Activated T-helper 1 cell treated with anti-CD3 and anti-CD28 coated beads, Interleukin-12 subunit alpha, Interleukin-12 subunit beta, Interleukin-2, Interleukin-4 antibody, amounts not matched to agents 30 ng/mL and 10 ng/mL and 1 ng/mL, durations not matched to agents 14 hours and 24 hours and 36 hours (primary cell): Measurements from ENCODE around the gene IKZF2. TPM values are rescaled to one million over a fixed set of nuclear protein-coding genes. Genes with fewer than 3 reads are reported as not detected.

Experiments used
- DNase-seq: peaks from one replicate; pipeline ENCODE4 v3.0.0; 2021; ENCODE audit warnings: low spot score
- H3K27ac Mint-ChIP-seq: one replicate; pipeline ENCODE4 v1.8.0; 2021; ENCODE audit warnings: mild to moderate bottlenecking, mixed read lengths
- H3K27me3 Mint-ChIP-seq: one replicate; pipeline ENCODE4 v1.8.0; 2022; ENCODE audit warnings: mild to moderate bottlenecking, moderate library complexity, mixed read lengths; ENCODE audit not compliant: insufficient read depth
- H3K36me3 Mint-ChIP-seq: one replicate; pipeline ENCODE4 v1.8.0; 2021; ENCODE audit warnings: low read depth, mixed read lengths
- H3K4me1 Mint-ChIP-seq: one replicate; pipeline ENCODE4 v1.8.0; 2021; ENCODE audit warnings: low read depth, mixed read lengths
- H3K4me3 Mint-ChIP-seq: one replicate; pipeline ENCODE4 v1.8.0; 2021; ENCODE audit warnings: mild to moderate bottlenecking, moderate library complexity, mixed read lengths
- H3K9me3 Mint-ChIP-seq: one replicate; pipeline ENCODE4 v1.8.0; 2021; ENCODE audit warnings: mixed read lengths
- intact Hi-C: fragments of 100-400 bp; cut with micrococcal nuclease; formaldehyde crosslinking; loops from one replicate; pipeline ENCODE4 v1.15.1; 2024
- total RNA-seq: library from RNA; stranded (reverse); gene quantifications from 2 replicates; pipeline ENCODE4 v1.2.3, GENCODE V29; 2022

IKZF2 gene
- total RNA-seq, 1 donor from 2014 or later, result 3.2 TPM

DNA sequence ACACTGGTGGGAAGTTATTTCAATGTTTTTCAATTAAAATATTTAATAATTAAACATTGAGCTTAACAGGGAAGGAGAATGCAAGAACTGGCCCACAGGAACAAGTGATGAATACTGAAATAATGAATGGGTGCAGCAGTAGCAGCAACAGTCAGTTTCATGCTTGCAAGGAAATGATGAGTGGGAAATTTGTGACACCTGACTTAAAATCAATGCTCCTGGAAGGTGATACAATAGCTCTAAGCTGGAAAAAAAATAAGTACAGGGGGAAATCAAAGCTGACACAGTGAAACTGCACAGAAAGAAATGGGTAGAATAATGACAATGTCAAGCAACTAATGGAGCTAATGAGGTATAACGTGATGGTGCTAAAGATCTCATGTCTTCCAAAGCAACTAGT, 184.5 kb downstream of the IKZF2 start:
- Mint-ChIP-seq H3K9me3 (no peaks in the 10 kb centered on the region), H3K4me3 (no peak overlapping the region), H3K36me3 (no peaks in the 10 kb centered on the region), H3K27me3 (peaks cover 4% of the 10 kb centered on the region), H3K27ac (no peak overlapping the region), H3K4me1 (peaks cover 6% of the 10 kb centered on the region)
- intact Hi-C loops, result no loop called here
- DNase-seq, result no peak

DNA sequence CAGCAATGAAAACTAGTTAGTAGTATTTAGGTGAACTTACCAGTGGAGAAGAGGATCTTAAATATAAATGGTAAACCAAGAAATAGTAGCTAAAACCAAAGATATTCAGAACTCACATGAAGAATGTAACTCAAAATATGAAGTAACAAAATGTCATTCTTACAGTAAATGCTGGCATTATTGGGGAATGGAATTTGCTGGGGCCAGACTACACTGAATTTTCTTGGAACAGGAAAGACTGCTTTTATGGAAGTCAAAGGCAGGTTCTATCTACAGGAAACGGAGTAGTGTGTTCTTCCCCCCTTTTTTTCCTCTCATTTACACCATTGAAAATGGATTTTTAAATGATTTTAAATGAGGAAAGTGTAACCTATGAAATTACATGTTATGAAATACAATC, 188.7 kb downstream of the IKZF2 start:
- Mint-ChIP-seq H3K4me1 (peaks cover 14% of the 10 kb centered on the region), H3K9me3 (peaks cover 4% of the 10 kb centered on the region), H3K27ac (no peak overlapping the region), H3K4me3 (no peak overlapping the region), H3K36me3 (no peaks in the 10 kb centered on the region), H3K27me3 (peaks cover 3% of the 10 kb centered on the region)
- intact Hi-C loops, result no loop called here
- no peak for DNase-seq

DNA sequence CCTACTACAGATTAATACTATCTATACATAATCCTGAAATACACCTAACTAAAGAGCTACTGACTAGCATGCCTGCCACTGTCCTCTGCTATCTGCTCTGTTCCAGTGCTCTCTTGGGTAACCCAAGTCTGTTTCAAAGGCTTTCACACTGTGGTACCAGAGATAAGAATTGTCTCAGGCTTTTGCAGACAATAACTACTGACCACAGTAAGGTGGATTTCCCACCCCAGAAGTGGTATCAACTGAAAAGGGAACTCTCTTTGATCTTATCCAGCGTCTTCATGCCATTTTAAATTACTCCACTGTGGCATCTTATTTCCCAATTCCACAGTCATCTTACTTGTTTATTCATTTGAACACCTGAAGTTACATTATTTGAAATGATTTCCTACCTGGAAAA, 190.2 kb downstream of the IKZF2 start:
- Mint-ChIP-seq H3K4me1 (peaks cover 23% of the 10 kb centered on the region), H3K27ac (no peak overlapping the region), H3K4me3 (no peak overlapping the region), H3K9me3 (peaks cover 4% of the 10 kb centered on the region), H3K27me3 (peaks cover 3% of the 10 kb centered on the region), H3K36me3 (no peaks in the 10 kb centered on the region)
- intact Hi-C loops, result no loop called here
- DNase-seq, result no peak

DNA sequence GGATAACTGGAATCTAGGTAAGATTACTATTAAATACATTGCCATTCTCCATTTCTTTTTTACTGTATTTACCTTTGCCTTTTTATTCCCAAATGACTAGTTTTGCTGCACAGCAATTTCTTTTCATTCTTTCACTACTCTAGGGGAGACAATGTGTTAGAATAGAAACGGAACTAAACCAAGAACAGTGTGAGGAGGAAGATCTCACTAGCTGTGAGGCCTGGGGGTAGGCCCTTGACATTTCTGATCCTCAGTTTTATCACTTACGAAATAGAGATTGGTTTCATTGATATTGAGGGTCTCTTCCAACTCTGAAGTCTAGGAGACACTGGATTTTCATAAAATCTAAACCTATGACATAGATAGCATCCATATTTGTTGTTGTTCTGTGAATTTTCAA, 191.1 kb downstream of the IKZF2 start:
- intact Hi-C loops, result no loop called here
- Mint-ChIP-seq H3K36me3 (no peaks in the 10 kb centered on the region), H3K4me3 (no peak overlapping the region), H3K4me1 (peaks cover 23% of the 10 kb centered on the region), H3K27me3 (peaks cover 3% of the 10 kb centered on the region), H3K27ac (no peak overlapping the region), H3K9me3 (peaks cover 4% of the 10 kb centered on the region)
- DNase-seq, result no peak

DNA sequence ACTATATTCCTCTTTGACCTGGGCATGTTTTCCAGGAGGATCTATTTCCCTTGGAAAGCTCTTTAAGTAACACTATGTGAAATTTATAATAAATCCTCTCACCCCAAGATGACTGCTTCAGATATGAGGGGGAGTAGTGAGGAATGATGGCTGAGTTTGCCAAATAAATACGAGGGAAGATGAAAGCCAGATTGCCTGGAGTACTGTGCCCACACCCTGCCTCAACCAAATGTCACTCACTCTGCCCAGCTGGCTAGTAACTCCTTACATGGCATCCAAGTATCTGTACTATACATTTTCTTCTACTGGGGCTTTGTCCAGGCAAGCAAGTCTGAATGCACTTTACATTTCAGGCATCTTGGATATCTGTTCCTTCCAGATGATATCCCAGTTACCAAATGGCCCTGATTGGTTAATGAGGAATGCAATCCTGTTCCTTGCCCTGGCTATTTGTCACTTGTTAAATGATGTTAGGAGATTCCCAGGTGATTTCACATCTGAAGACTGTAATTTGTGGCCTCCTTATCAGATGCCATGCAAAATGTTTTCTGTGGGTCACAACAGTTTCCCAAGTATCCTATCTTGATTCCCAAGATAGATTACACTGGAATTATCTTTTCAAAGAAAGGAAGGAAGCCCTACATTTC, 191.8 kb downstream of the IKZF2 start:
- H3K36me3 Mint-ChIP-seq, result no peaks in the 10 kb centered on the region
- H3K4me1 Mint-ChIP-seq, result peaks cover 23% of the 10 kb centered on the region
- peaks cover 3% of the 10 kb centered on the region for H3K27me3 Mint-ChIP-seq
- H3K27ac Mint-ChIP-seq, result no peak overlapping the region
- intact Hi-C loops, result loop anchor here (5.0 kb wide), 1 partner anchor 58 kb away; no protein-coding TSS in a partner anchor
- H3K9me3 Mint-ChIP-seq, result peaks cover 4% of the 10 kb centered on the region
- H3K4me3 Mint-ChIP-seq, result no peak overlapping the region
- no peak for DNase-seq

DNA sequence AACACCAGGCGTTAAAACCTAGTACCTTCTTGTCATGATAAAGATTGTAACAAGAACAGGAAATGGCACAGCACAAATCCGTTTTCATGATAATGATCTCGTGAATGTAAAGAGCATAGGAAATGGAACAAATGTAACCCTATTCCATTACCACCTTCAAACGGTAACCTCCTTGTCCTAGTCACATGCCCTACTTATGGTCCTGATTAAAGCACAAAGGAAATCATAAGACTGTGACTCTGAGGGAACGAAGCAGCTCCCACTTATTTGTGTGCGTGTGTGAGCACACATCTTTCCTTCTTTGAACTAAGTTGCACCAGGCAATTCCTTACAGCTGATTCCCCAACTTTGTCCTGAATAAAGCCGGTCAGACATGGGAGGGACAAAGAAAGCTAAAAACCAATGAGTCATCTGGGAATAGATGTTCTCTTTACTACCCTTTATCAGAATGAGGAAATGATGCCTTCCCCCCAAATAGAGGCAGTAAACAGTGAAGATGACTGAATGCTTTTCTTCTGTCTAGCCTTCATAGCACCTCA, 192.6 kb downstream of the IKZF2 start:
- H3K27me3 Mint-ChIP-seq, result peaks cover 3% of the 10 kb centered on the region
- intact Hi-C loops, result loop anchor here (5.0 kb wide), 1 partner anchor 58 kb away; no protein-coding TSS in a partner anchor
- H3K9me3 Mint-ChIP-seq, result peaks cover 4% of the 10 kb centered on the region
- no peak overlapping the region for H3K4me3 Mint-ChIP-seq
- H3K36me3 Mint-ChIP-seq, result no peaks in the 10 kb centered on the region
- DNase-seq, result no peak
- no peak overlapping the region for H3K27ac Mint-ChIP-seq
- H3K4me1 Mint-ChIP-seq, result peaks cover 23% of the 10 kb centered on the region

DNA sequence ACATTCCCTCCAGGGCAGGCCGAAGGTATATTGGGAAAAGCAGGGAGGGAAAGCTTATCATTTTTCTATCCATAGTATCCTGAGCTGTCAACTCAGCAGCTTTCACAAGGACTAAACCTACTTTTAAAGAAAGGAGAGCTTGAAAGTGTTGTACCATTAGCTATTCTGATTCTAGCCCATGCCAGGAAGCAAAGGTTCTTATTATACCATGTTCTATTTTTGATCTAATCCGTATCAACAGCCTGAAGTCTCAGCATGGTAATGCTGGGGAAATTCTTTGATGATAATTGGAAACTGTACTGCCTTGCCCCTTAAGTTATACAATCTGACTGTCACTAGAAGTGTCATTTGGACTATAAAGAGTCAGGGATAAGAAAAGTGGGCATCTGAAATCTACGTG, 193.3 kb downstream of the IKZF2 start:
- H3K4me1 Mint-ChIP-seq, result peaks cover 23% of the 10 kb centered on the region
- no peaks in the 10 kb centered on the region for H3K36me3 Mint-ChIP-seq
- H3K4me3 Mint-ChIP-seq, result peak overlapping the region; percentile 7
- no peak for DNase-seq
- peaks cover 4% of the 10 kb centered on the region for H3K9me3 Mint-ChIP-seq
- intact Hi-C loops, result loop anchor here (5.0 kb wide), 1 partner anchor 59 kb away; no protein-coding TSS in a partner anchor
- H3K27me3 Mint-ChIP-seq, result peaks cover 3% of the 10 kb centered on the region
- no peak overlapping the region for H3K27ac Mint-ChIP-seq

DNA sequence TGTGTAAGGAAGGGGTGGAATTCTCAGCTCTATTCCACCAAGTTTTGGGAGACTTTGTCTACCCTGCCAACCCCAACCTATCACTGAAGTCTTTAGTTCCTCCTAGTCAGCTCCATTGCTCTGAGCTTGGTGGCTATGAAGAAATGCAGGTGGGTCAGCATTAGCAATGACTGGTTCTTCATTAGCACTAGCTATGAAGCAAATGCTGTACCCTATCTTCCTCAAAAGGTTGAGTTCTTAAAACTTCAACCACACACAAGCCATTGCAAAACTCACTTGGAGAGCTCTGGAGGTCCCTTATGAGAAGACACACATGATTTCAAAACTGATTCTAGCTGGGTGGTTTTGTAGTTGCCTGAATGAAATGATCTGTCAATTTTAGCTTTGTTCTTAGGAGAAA, 193.8 kb downstream of the IKZF2 start:
- Mint-ChIP-seq H3K4me1 (peaks cover 23% of the 10 kb centered on the region), H3K9me3 (peaks cover 4% of the 10 kb centered on the region), H3K36me3 (no peaks in the 10 kb centered on the region), H3K27ac (no peak overlapping the region), H3K4me3 (no peak overlapping the region), H3K27me3 (peaks cover 3% of the 10 kb centered on the region)
- DNase-seq, result no peak
- intact Hi-C loops, result loop anchor here (5.0 kb wide), 1 partner anchor 60 kb away; no protein-coding TSS in a partner anchor

DNA sequence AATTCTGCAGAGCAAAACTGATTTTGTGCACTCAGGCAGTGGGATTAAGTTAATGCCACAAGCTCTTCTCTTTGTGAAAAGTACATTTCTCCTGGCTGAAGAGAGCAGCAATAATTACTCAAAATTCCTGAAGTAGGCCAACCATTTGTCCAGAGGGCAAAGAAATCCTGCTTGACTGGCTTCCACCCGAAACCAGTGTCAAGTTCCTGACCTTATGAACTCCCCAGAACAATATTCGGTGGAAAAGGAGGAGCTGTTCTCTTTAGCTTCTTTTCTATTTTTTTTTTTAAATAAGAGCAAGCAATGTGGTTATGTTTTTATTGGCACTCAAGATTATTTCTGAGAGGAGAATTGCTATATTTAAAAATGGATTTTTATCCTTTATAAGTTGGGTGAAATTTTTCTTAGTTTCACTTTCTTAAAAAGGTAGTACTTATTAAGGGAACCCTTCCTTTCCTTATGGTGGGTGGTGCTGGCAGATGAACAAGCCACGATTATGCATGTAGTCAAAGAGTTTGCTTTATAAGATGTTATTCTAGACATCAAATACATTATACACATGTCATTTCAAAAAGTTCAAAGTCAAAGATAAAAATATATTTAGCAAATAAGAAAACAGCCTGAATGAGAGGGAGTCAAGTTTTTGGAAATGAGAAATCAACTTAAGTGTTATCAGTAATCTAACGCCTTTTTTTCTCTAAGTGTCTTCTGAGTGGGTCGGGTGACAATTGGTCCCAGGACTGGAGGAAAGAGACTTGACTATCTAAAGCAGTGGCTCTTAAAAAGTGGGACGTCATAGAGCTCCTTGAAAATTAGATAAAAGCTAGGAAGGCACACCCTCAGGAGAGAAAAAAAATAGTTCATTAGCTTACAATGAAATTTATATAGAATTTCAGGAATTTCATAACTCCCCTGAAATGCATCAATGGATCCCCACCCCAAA, 194.5 kb downstream of the IKZF2 start:
- Mint-ChIP-seq H3K36me3 (no peaks in the 10 kb centered on the region), H3K4me1 (peaks cover 23% of the 10 kb centered on the region), H3K4me3 (no peak overlapping the region), H3K9me3 (peaks cover 4% of the 10 kb centered on the region), H3K27me3 (peaks cover 3% of the 10 kb centered on the region), H3K27ac (no peak overlapping the region)
- intact Hi-C loops, result loop anchor here (5.0 kb wide), 1 partner anchor 60 kb away; no protein-coding TSS in a partner anchor
- DNase-seq, result no peak

DNA sequence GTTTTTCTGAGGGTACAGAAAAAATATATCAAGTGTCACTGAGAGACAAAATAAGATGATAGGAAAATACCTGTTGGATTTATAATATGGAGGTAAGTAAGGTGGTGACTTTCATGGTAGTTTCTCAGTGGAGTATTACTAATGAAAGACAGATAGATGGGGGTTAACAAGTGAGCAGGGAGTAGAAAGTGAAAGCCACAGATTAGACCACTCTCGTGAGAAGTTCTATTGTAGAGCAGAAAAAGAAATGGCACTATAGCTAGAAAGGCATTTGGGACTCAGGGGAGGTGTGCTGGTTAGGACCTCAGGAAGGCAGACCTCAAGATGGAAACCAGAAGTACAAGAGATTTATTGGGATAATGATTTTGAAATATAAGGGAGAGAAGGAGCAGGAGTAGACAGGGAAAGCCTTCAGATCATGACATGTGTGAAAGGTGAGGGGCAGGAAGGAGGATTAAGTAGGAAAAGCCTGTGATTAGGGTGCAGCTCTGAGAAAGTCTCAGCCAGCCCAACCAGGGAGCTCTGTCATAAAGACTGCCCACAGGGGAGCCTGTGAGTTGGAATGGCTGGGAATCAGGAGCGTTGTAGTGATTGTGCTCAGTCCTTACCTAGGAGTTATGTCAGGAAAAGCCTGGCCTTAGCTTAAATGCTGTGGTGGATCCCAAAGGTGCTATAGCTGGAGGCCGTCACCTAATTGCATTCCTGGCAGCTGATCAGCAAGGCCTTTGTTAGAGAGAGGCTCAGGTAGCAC, 198.1 kb downstream of the IKZF2 start:
- Mint-ChIP-seq H3K27me3 (peaks cover 1% of the 10 kb centered on the region), H3K27ac (no peak overlapping the region), H3K4me3 (no peak overlapping the region), H3K36me3 (no peaks in the 10 kb centered on the region), H3K4me1 (peaks cover 16% of the 10 kb centered on the region), H3K9me3 (peaks cover 2% of the 10 kb centered on the region)
- intact Hi-C loops, result no loop called here
- DNase-seq, result no peak

DNA sequence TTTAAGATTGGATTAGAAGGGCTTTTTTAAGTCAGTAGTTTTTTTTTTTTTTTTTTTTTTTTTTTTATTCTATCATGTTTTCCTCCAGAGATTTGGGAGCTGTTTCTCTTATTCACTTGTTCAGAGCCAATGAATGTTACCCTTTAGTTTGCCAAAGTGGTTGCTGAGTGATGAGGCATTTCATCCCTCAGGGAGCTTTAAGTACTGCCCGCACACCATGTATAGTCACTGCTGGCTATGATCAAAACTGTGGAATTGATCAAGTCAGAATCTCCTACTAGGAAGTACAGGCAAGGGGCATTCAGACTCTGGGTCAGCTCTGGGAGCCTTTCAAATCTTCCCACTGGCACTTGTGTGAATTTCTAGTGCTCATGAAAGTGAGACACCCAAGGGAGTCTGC, 201.6 kb downstream of the IKZF2 start:
- Mint-ChIP-seq H3K27me3 (no peaks in the 10 kb centered on the region), H3K4me3 (no peak overlapping the region), H3K4me1 (no peaks in the 10 kb centered on the region), H3K9me3 (no peaks in the 10 kb centered on the region), H3K36me3 (no peaks in the 10 kb centered on the region), H3K27ac (no peak overlapping the region)
- intact Hi-C loops, result no loop called here
- DNase-seq, result no peak
